NB4 (cell line): ENCODE measurements around the gene DPYSL5.

ENCODE experiments used
- DNase-seq: peaks from one replicate; pipeline ENCODE4 v3.0.0; 2010; ENCODE audit warnings: low read depth
- H3K4me3 ChIP-seq: one replicate; pipeline ENCODE4 v1.5.1; 2011; ENCODE audit warnings: mild to moderate bottlenecking, low read depth, low read length, moderate library complexity
- CTCF ChIP-seq: IDR thresholded peaks from one replicate; pipeline ENCODE4 v1.5.1; 2012; ENCODE audit warnings: low read depth, low read length
- MAX ChIP-seq: IDR thresholded peaks from 2 replicates; pipeline ENCODE4 v1.6.1; 2011; ENCODE audit warnings: low read depth, low read length
- MYC ChIP-seq: IDR thresholded peaks from 2 replicates; pipeline ENCODE4 v1.6.1; 2011; ENCODE audit warnings: low read depth, low read length
- POLR2A ChIP-seq: IDR thresholded peaks from 2 replicates; pipeline ENCODE4 v1.6.1; 2011; ENCODE audit warnings: mild to moderate bottlenecking; ENCODE audit not compliant: insufficient read length; ENCODE audit errors: extremely low read depth

The DPYSL5 gene

GRCh38 chr2:26892922-26893524 is 45.1 kb downstream of the DPYSL5 start:
- H3K4me3 ChIP-seq, result no peak overlapping the region
- DNase-seq, result no peak
- TF ChIP-seq MYC (no peak), CTCF (no peak), MAX (no peak), POLR2A (no peak)

GRCh38 chr2:26894136-26894535 is 46.2 kb downstream of the DPYSL5 start:
- TF ChIP-seq MYC (no peak), MAX (no peak), CTCF (no peak), POLR2A (no peak)
- DNase-seq, result no peak
- no peak overlapping the region for H3K4me3 ChIP-seq

- no peak for DNase-seq
- no peak overlapping the region for H3K4me3 ChIP-seq
- TF ChIP-seq MYC (no peak), POLR2A (no peak), MAX (no peak), CTCF (no peak)
Measured at GRCh38 chr2:26897807-26898479, 50.0 kb downstream of the DPYSL5 start.

- no peak overlapping the region for H3K4me3 ChIP-seq
- DNase-seq, result no peak
- TF ChIP-seq MAX (no peak), CTCF (no peak)
Measured at GRCh38 chr2:26898480-26899078, 50.6 kb downstream of the DPYSL5 start.

- no peak for DNase-seq
- no peak for TF ChIP-seq MAX
- no peak for TF ChIP-seq MYC
- no peak for TF ChIP-seq CTCF
- TF ChIP-seq POLR2A, result no peak
Measured at GRCh38 chr2:26899500-26900164, 51.7 kb downstream of the DPYSL5 start.

More at GRCh38 chr2:26899500-26900164, 51.7 kb downstream of the DPYSL5 start:
- H3K4me3 ChIP-seq, result no peak overlapping the region
